Fibroblast of skin of scalp (primary cell): ENCODE measurements around the gene OGFRL1. TPM values are rescaled to one million over a fixed set of nuclear protein-coding genes. Genes with fewer than 3 reads are reported as not detected.
"Not testable (repeated sequence)": the region's sequence is repeated elsewhere in the genome, so short reads cannot be mapped to it uniquely, and the experiment has no call there.

Experiments used
- DNase-seq: peaks from one replicate; pipeline ENCODE4 v3.0.0-alpha.2; 2013
- polyA plus RNA-seq, 2 experiments: library from polyadenylated mRNA; unstranded; fragments of 120-200 nt; gene quantifications; one replicate each; pipeline ENCODE4 v1.2.1, GENCODE V29; 2013; ENCODE audit not compliant: insufficient read length in 2 of 2

Gene OGFRL1
- polyA plus RNA-seq (2013, experiment 1 of 2; ENCODE audit: insufficient read length), result 3.6 TPM
- polyA plus RNA-seq (2013, experiment 2 of 2; ENCODE audit: insufficient read length), result 4.2 TPM

- peak; percentile 73 for DNase-seq
Measured at GRCh38 chr6:71288228-71289038, at the start of gene OGFRL1. Gene OGFRL1 (plus strand): TSS chr6:71288811. CDS start chr6:71288937, 126 bp downstream.

GRCh38 chr6:71239694-71240093, 48.9 kb upstream of the OGFRL1 start:
- peak; percentile 2 for DNase-seq

GRCh38 chr6:71245265-71246049, 43.2 kb upstream of the OGFRL1 start:
- DNase-seq, result no peak

GRCh38 chr6:71246596-71246995, 42.0 kb upstream of the OGFRL1 start:
- DNase-seq, result no peak

- DNase-seq, result peak; percentile 73
Measured at GRCh38 chr6:71248306-71248765, 40.3 kb upstream of the OGFRL1 start.

- no peak for DNase-seq
Measured at GRCh38 chr6:71248878-71249544, 39.6 kb upstream of the OGFRL1 start.

GRCh38 chr6:71250099-71250602, 38.5 kb upstream of the OGFRL1 start:
- DNase-seq, result peak; percentile 62

GRCh38 chr6:71252410-71252809, 36.2 kb upstream of the OGFRL1 start:
- DNase-seq, result no peak

GRCh38 chr6:71252960-71253359, 35.7 kb upstream of the OGFRL1 start:
- no peak for DNase-seq

- DNase-seq, result no peak
Measured at GRCh38 chr6:71254323-71254722, 34.3 kb upstream of the OGFRL1 start.

GRCh38 chr6:71258078-71258866, 30.3 kb upstream of the OGFRL1 start:
- no peak for DNase-seq

- no peak for DNase-seq
Measured at GRCh38 chr6:71259888-71260604, 28.6 kb upstream of the OGFRL1 start.

GRCh38 chr6:71262914-71263313, 25.7 kb upstream of the OGFRL1 start:
- no peak for DNase-seq

GRCh38 chr6:71266392-71266791, 22.2 kb upstream of the OGFRL1 start:
- not testable (repeated sequence) for DNase-seq

- DNase-seq, result no peak
Measured at GRCh38 chr6:71268735-71269437, 19.7 kb upstream of the OGFRL1 start.

- no peak for DNase-seq
Measured at GRCh38 chr6:71277926-71278600, 10.5 kb upstream of the OGFRL1 start.

GRCh38 chr6:71279321-71279720, 9.3 kb upstream of the OGFRL1 start:
- DNase-seq, result no peak

- DNase-seq, result no peak
Measured at GRCh38 chr6:71279740-71280139, 8.9 kb upstream of the OGFRL1 start.

GRCh38 chr6:71280701-71281100, 7.9 kb upstream of the OGFRL1 start:
- DNase-seq, result no peak

- no peak for DNase-seq
Measured at GRCh38 chr6:71284785-71285184, 3.8 kb upstream of the OGFRL1 start.
